PC-9 (cell line): ENCODE results near the gene ZSCAN5A.

Source experiments
- EZH2 ChIP-seq: fragments of 200-600 bp; sonication (generic); IDR thresholded peaks from 2 replicates; pipeline ENCODE4 v1.8.0; 2017; ENCODE audit warnings: antibody characterized with exemption, low read depth
- TF ChIP-seq, protein P1 (sequence below): fragments of 200-600 bp; sonication (generic); conservative IDR thresholded peaks from 2 replicates; pipeline ENCODE4 v1.6.1; 2017; ENCODE audit warnings: mixed run types, antibody characterized with exemption, mild to moderate bottlenecking, moderate library complexity

- TF ChIP-seq, protein P1, sequence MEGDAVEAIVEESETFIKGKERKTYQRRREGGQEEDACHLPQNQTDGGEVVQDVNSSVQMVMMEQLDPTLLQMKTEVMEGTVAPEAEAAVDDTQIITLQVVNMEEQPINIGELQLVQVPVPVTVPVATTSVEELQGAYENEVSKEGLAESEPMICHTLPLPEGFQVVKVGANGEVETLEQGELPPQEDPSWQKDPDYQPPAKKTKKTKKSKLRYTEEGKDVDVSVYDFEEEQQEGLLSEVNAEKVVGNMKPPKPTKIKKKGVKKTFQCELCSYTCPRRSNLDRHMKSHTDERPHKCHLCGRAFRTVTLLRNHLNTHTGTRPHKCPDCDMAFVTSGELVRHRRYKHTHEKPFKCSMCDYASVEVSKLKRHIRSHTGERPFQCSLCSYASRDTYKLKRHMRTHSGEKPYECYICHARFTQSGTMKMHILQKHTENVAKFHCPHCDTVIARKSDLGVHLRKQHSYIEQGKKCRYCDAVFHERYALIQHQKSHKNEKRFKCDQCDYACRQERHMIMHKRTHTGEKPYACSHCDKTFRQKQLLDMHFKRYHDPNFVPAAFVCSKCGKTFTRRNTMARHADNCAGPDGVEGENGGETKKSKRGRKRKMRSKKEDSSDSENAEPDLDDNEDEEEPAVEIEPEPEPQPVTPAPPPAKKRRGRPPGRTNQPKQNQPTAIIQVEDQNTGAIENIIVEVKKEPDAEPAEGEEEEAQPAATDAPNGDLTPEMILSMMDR: no peak
- no peak for TF ChIP-seq EZH2
Observed at GRCh38 chr19:56317749-56318148, 3.1 kb upstream of the ZSCAN5A start.
